HG03342 (cell line): ENCODE measurements around the gene CEP350.
"Not testable (repeated sequence)": the region's sequence is repeated elsewhere in the genome, so short reads cannot be mapped to it uniquely, and the experiment has no call there.

ENCODE experiments used
- ATAC-seq: cut with Tn5 transposase; IDR thresholded peaks from one replicate; pipeline ENCODE4 v1.9.1; 2021; ENCODE audit warnings: mild to moderate bottlenecking, moderate library complexity; ENCODE audit not compliant: unreplicated experiment

CEP350 gene

DNA sequence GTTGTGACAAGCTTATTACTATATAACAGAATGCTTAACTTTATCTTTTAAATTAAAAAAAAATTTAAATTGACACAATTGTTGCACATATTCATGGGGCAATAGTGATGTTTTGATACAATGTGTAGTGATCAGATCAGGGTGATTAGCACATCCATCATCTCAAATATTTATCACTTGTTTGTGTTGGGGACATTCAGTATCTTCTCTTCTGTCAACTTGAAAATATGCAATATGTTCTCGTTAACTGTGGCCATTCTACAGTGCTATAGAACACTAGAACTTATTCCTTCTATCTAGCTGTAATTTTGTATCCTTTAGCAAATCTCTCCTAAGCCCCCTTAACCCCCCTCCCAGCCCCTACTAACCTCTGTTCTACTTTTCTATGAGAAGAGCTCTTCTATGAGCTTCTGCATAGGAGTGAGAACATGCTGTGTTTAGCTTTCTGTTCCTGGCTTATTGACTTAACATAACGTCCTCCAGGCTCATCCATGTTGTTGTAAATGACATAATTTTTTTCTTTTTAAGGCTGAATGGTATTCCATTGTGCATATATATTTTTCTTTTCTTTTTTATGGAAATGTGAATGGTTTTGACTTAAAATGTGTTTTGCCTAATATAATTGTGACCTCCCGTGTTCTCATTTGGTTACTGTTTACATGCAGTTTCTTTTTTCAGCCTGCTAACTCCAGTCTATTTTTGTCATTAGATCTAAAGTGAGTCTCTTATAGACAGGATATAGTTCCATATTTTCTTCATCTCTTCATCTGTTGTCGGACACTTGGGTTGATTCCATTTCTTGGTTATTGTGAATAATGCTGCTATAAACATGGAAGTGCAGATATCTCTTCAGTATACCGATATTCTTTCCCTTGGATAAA is 23.8 kb downstream of the CEP350 start:
- ATAC-seq: no peak

GRCh38 chr1:179984101-179984500 is 29.5 kb downstream of the CEP350 start:
- ATAC-seq: no peak

- no peak for ATAC-seq
Observed at GRCh38 chr1:179984942-179985341, 30.3 kb downstream of the CEP350 start.

DNA sequence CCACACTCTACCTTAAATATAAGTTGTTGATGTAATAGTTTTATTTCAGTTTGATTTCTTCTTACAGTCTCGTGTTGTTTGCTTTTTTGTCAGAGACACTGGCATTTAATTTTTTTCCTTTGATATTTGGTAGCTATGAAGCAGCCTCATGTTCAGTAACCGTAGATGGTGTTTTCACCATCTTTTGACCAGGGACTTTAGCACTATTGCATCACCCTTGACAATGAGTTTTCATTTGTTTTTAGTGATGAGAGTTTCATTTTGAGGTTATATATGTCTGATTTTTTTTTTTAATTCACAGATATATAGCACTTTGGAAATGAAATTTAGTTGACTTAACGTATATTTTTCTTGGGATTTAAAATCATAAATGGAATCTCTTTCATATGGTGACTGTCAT is 36.2 kb downstream of the CEP350 start:
- no peak for ATAC-seq

DNA sequence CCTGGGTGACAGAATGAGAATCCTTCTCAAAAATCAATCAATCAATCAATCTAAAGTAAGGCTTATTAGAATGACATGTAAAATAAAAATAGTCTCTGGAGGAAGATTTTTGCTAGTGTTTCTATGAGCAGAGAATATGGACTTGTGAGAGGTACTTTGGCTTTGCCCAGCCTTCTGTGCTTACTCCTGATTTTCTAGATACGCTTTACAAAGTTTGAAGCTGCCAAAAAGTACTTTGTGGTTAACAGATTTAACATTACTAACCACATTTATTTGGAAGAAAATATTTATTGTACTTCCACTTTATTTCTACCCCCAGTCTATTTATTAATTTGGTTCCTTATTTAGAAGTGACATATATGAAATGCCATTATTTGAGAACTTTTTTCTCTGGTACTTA is 41.0 kb downstream of the CEP350 start:
- no peak for ATAC-seq

DNA sequence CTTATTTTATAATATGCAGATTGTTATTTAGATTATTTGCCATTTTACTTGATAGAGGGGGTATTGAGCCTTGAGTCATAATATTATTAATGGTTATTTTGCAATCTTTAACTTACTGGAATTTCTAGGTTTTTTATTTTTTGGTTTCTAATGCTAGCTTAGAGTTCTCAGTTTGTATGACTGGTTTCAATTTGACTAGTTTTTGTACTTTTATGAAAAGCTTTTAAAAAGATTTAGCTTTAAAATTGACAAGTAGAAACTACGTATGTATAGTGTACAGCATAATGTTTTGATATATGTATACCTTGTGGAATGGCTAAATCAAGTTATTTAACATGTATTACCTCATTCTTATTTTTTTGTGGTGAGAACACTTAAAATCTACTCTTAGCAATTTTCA is 41.5 kb downstream of the CEP350 start:
- ATAC-seq: no peak

- no peak for ATAC-seq
Observed at GRCh38 chr1:180000575-180000974, 46.0 kb downstream of the CEP350 start.

DNA sequence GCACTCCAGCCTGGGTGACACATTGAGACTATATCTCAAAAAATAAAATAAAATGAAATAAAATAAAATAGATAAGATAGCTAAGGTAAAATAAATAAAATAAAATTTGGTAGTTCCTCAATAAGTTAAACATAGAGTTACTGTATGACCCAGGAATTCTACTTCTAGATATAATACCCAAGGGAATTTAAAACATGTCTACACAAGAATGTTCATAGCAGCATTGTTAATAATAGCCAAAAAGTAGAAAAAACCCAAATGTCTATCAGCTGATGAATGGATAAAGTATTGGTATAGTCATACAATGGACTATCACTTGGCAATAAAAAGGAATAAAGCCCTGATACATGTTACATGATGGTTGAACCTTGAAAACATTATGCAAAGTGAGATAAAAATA is 47.8 kb downstream of the CEP350 start:
- ATAC-seq: no peak

DNA sequence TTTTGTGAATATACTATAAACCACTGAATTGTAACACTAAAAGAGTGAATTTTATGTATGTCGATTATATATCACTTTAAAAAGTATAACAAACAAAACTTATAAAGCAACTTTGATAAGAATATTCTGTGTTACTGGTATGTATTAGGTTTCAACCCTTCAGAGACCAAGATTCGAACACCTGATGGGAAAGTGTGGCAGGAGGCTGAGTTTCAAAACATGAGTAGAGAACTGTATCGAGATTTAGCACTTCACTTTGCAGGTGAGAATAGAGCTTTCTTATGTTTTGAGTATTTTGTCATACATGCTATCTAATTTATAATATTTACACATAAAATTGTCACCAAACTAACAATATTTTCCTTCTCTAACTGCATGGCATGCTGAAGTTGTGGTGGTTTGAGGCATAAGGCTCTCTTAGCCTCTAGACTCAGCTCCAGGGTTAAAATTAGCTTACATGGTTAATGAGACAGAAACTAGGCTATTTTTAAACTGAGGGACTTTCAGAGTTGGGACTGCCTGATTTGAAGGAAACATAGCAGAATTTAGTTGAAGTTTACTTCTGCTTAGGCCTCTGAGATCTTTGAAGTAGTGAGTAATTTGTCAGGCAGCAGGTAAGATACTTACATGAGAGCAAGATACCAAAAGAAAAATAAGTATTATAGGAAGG is 48.6 kb downstream of the CEP350 start:
- ATAC-seq: peak; percentile 71

DNA sequence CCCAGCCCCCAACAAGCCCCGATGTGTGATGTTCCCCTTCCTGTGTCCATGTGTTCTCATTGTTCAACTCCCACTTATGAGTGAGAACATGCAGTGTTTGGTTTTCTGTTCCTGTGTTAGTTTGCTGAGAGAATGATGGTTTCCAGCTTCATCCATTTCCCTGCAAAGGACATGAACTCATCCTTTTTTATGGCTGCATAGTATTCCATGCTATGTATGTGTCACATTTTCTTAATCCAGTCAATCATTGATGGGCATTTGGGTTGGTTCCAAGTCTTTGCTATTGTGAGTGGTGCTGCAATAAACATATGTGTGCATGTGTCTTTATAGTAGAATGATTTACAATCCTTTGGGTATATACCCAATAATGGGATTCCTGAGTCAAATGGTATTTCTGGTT is 52.2 kb downstream of the CEP350 start:
- ATAC-seq: not testable (repeated sequence)

- ATAC-seq: no peak
Observed at GRCh38 chr1:180020017-180020416, 65.4 kb downstream of the CEP350 start.

- ATAC-seq: no peak
Observed at GRCh38 chr1:180026556-180026955, 71.9 kb downstream of the CEP350 start.

- ATAC-seq: no peak
Observed at GRCh38 chr1:180027949-180028445, 73.4 kb downstream of the CEP350 start.

DNA sequence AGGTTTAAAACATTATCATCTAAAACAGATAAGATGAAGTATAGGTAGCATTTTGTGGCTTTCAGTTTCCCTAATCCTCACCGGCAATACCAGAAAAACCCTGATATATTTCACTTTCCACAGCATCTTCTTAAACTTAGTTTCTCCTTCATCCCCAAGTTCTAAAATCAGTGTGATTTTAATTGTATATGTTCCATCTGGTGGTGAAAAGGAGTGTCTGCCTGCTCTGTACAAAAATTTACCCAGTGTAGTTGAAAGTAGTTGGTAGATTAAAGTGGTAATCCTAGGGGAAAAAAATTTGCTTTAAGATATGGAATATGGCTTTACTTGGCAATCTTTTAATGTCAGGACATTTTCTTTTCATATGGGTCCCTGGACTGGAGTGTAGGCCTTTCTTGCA is 74.3 kb downstream of the CEP350 start:
- no peak for ATAC-seq

- no peak for ATAC-seq
Observed at GRCh38 chr1:180029524-180030135, 75.0 kb downstream of the CEP350 start.

- ATAC-seq: no peak
Observed at GRCh38 chr1:180031664-180032063, 77.1 kb downstream of the CEP350 start.

DNA sequence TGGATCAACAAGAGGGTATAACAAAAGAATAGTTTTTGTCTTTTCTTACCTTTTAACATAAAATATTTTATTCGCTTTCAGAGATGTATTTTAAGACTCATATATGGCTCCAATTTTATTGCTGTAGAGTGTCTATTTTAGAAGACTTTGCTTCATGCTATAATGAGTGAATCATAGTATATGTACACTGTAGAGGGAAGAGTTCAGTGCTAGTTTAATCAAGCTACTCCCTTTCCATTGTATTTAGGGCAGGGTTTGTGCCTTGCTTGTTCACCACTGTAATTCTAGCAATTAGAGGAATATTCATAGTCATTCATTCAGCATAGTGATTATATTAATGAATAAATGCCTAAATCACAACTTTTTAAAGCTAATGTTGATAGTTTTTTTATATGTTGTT is 78.8 kb downstream of the CEP350 start:
- ATAC-seq: no peak

DNA sequence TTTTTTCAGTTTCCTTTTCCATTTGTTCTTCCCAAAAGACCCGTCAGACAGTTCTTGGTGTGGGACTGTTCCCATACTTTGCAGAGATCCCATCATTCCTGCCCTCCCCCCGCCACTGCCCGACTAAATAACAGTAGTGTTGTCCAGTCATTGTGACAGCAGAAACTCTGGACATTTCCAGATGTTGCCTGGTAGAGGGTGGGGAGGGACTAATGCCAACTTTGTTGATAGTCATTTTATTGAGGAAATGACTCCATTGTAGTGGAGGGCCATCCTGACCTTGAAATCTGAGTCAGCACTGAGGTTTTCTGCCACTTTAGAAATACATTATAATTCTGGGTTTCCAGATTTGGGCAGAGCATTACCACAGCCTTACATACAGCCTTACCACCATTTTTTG is 85.4 kb downstream of the CEP350 start:
- no peak for ATAC-seq

GRCh38 chr1:180041582-180041981 is 87.0 kb downstream of the CEP350 start:
- no peak for ATAC-seq

DNA sequence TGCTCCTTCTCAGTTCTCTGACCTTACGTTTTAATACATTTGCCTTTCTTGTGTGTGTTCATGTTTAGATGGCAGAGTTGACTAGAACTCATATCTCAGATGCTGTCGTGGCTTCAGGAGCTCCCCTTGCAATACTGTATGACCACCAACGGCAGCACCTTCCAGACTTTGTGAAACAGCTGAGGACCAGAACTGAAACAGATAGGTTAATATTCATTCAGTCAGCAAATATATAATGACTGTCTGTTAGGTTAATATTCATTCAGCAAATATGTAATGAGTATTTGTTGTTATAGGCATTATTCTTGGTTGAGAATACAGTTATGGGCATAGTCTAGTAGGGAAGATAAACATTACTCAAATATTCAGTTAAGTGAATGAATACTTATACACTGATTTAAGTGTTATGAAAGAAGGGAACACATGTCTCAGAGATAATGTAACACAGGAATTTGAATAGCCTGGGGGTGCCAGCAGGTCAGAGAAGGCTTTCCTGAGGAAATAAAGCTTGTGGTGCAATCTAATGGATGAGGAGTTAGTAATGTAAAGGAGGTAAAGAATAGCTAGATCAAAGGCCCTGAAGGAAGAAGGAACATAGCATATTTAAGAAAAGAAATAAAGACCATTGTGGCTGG is 88.5 kb downstream of the CEP350 start:
- ATAC-seq: no peak

DNA sequence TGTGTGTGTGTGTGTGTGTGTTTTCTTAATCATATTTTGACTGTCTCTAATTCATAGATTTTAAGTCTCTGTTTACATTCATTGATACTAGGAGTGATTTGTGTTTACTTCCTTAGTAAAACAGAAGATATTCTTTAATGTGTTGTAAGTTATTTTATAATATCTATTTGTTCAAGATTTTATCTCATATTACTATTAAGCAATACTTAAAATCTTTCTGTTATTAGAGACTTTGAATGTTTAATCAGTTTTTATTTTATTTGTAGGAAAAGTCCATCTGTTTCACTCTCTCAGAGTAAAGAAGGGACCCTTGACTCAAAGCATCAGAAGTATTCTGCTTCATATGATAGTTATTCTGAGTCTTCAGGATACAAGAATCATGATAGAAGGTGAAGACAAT is 89.2 kb downstream of the CEP350 start:
- no peak for ATAC-seq
